HG03039 (cell line): ENCODE data around the gene RHAG.

ENCODE experiments used
- ATAC-seq: cut with Tn5 transposase; IDR thresholded peaks from one replicate; pipeline ENCODE4 v1.9.1; 2021; ENCODE audit warnings: mild to moderate bottlenecking, moderate library complexity; ENCODE audit not compliant: unreplicated experiment

The RHAG gene

GRCh38 chr6:49565261-49565660 lies 71.4 kb downstream of the RHAG start:
- no peak for ATAC-seq

- ATAC-seq = no peak
Measured at GRCh38 chr6:49564552-49564951, 72.1 kb downstream of the RHAG start.

DNA sequence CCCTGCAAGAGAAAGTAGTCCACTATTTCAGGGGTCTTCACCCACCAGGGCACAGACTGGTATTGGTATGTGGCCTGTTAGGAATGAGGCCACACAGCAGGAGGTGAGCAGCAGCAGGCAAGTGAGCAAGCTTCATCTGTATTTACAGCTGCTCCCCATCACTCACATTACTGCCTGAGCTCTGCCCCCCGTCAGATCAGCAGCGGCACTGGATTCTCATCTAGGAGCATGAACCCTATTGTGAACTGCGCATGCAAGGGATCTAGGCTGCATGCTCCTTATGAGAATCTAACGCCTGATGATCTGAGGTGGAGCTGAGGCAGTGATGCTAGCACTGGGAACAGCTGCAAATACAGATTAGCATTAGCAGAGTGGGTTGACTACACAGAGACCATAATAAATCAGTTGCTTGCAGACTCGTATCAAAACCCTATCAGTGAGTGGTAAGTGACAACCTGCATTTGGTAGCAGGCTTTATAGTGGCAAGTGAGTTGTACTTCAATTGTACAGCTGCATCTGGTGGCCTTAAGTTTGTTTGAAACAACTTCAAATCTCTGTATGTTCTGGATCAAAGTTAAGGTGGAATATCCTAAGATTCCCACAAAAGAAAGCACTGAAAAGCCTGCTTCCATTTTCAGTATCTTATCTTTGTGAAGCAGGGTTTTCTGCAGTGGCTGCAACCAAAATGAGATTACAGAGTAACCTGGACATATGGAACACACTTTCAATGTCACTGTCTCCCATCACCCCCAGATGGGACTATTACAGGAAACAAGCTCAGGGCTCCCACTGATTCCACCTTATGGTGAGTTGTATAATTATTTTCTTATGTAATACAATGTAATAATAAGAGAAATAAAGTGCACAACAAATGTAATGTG lies 73.4 kb downstream of the RHAG start:
- ATAC-seq = no peak

DNA sequence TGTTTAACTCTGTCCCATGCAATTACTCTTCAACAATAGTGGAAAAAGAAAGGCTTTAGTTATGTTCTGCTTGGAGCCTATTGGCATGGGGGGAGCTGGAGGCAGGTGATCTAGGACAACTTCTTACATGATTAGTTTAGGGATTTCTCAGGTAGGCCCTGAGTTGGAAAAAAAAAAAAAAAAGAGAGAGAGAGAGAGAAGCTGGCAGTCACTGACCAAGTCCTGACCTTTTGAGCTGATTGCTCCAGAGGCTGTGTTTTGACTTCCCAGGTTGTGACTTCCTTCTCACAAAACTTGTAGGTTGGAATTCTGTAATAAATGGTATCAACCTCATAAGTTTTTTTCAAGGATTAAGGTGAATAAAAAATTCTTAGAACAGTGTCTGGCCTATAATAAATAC lies 78.4 kb downstream of the RHAG start:
- no peak for ATAC-seq

- no peak for ATAC-seq
Measured at GRCh38 chr6:49557177-49557576, 79.5 kb downstream of the RHAG start.

- no peak for ATAC-seq
Measured at GRCh38 chr6:49556429-49556837, 80.2 kb downstream of the RHAG start.

- no peak for ATAC-seq
Measured at GRCh38 chr6:49555951-49556350, 80.7 kb downstream of the RHAG start.
